Measurements from ENCODE around the gene CR1. TPM values are rescaled to one million over a fixed set of nuclear protein-coding genes. Genes with fewer than 3 reads are reported as not detected.

CR1 gene
- total RNA-seq, 4 donors from 2014 or later: 0.92 to 12.1 (median 2.6) TPM

DNA sequence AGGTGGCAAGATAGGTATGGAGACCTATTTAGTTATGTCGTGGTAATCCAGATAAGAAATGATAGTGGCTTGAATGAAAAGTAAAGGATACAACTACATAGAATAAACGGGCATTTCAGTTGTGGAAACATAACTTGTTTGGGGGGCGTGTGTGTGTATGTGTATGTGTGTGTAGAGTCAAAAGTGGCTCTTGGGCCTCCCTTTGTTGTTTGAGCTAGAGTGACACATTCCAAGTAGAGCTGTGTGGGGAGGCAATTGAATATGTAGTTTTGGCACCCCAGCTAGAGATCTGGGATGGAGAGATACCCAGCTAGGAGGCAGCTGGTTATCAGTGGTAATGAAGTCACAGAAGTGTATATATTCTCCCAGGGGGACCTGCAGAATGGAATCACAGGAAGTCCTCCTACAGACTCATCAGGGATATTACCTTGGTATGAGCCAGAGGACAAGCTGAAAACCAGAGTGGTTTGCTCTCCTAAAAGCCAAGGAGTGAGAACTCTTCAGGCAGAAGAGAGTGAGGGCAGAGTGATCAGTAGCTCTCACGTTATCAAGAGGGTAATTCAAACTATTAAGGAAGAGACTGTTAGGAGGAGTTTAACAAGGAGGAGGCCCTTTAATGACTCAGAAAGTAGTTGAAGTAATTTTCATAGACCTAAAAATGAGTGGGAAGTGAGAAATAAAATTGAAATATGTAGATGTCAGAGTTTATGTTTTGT is 154.1 kb downstream of the CR1 start:
- intact Hi-C loops (cut with DNase I): loop anchor here (10.0 kb wide), 1 partner anchor 145 kb away; no protein-coding TSS in a partner anchor
- no peak overlapping the region for H3K27ac ChIP-seq (replicated peaks in 1 of 4)
- H3K27me3 ChIP-seq: no peaks in the 10 kb centered on the region
- peaks cover 4 to 9% (median 6%) of the 10 kb centered on the region in 4 donors for H3K4me1 ChIP-seq
- 81% methylated on average over 4 of the region's 4 CpGs for WGBS
- TF ChIP-seq POLR2A (IDR thresholded peaks at IDR 0.05; ENCODE audit: low read depth) (no peak), POLR2AphosphoS5 (IDR thresholded peaks at IDR 0.05) (no peak), EP300 (IDR thresholded peaks at IDR 0.05) (no peak)
- TF ChIP-seq, protein P1, sequence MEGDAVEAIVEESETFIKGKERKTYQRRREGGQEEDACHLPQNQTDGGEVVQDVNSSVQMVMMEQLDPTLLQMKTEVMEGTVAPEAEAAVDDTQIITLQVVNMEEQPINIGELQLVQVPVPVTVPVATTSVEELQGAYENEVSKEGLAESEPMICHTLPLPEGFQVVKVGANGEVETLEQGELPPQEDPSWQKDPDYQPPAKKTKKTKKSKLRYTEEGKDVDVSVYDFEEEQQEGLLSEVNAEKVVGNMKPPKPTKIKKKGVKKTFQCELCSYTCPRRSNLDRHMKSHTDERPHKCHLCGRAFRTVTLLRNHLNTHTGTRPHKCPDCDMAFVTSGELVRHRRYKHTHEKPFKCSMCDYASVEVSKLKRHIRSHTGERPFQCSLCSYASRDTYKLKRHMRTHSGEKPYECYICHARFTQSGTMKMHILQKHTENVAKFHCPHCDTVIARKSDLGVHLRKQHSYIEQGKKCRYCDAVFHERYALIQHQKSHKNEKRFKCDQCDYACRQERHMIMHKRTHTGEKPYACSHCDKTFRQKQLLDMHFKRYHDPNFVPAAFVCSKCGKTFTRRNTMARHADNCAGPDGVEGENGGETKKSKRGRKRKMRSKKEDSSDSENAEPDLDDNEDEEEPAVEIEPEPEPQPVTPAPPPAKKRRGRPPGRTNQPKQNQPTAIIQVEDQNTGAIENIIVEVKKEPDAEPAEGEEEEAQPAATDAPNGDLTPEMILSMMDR (IDR thresholded peaks at IDR 0.05): no peak
- H3K36me3 ChIP-seq: no peaks in the 10 kb centered on the region
- no peak for DNase-seq (ENCODE audit: extremely low spot score)
- H3K9me3 ChIP-seq: no peaks in the 10 kb centered on the region
- H3K4me3 ChIP-seq: no peak overlapping the region

DNA sequence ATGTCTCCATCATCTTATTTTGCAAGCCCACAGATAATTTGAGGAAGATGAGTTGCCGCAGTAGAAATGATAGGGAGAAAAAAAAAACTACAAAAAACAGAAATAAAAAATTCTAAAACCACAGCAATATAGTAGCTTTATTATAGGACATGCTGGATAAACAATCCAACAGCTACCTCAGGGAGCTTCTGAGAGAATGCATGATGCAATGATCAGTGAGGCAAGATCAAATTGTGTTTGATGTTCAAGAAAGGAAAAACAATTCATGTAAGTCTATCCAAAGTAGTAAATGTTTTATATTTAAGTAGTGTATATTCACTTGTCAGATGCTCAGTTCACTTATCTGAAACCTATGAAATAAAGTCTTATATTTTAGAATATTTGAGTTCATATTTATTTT is 155.6 kb downstream of the CR1 start:
- intact Hi-C loops (cut with DNase I): loop anchor here (10.0 kb wide), 1 partner anchor 143 kb away; no protein-coding TSS in a partner anchor
- H3K4me3 ChIP-seq: no peak overlapping the region
- DNase-seq (ENCODE audit: extremely low spot score): no peak
- H3K36me3 ChIP-seq: no peaks in the 10 kb centered on the region
- no peaks in the 10 kb centered on the region for H3K27me3 ChIP-seq
- H3K4me1 ChIP-seq: no peaks in the 10 kb centered on the region
- no peak for TF ChIP-seq EP300 (IDR thresholded peaks at IDR 0.05)
- TF ChIP-seq, protein P1 (IDR thresholded peaks at IDR 0.05): no peak
- no peak for TF ChIP-seq POLR2AphosphoS5 (IDR thresholded peaks at IDR 0.05)
- TF ChIP-seq POLR2A (IDR thresholded peaks at IDR 0.05; ENCODE audit: low read depth): no peak
- H3K27ac ChIP-seq (replicated peaks in 1 of 4): no peak overlapping the region
- WGBS: 83% methylated on average over 1 of the region's 1 CpG
- no peaks in the 10 kb centered on the region for H3K9me3 ChIP-seq

DNA sequence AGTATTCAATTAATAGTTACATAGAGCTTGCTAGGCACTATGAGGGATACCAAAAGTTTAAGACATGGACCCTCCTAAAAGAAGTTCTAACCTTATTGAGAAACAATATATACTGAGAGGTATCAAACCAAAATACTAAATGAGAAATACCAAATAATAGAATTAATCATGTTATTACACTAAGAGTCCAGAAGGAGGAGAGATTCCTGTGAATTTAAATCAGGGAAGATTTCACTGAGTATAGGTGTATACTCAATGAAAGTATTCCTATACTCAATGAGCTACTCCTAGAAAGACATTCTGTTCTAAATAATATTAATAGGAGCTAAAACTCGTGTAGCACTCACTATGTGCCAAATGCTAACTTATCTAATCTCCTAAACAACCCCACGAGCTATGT is 158.4 kb downstream of the CR1 start:
- WGBS: 59% methylated on average over 2 of the region's 2 CpGs
- Histone ChIP-seq H3K36me3 (no peaks in the 10 kb centered on the region), H3K27ac (replicated peaks in 1 of 4) (no peak overlapping the region), H3K4me3 (no peak overlapping the region), H3K9me3 (no peaks in the 10 kb centered on the region), H3K27me3 (peaks cover 0 to 9% (median 0%) of the 10 kb centered on the region in 4 donors), H3K4me1 (no peaks in the 10 kb centered on the region)
- intact Hi-C loops (cut with DNase I): loop anchor here (10.0 kb wide), 1 partner anchor 140 kb away; no protein-coding TSS in a partner anchor
- TF ChIP-seq, protein P1 (IDR thresholded peaks at IDR 0.05): peak in 2 of 3 experiments; percentile 8 to 9
- no peak for TF ChIP-seq POLR2AphosphoS5 (IDR thresholded peaks at IDR 0.05)
- DNase-seq (ENCODE audit: extremely low spot score): no peak

DNA sequence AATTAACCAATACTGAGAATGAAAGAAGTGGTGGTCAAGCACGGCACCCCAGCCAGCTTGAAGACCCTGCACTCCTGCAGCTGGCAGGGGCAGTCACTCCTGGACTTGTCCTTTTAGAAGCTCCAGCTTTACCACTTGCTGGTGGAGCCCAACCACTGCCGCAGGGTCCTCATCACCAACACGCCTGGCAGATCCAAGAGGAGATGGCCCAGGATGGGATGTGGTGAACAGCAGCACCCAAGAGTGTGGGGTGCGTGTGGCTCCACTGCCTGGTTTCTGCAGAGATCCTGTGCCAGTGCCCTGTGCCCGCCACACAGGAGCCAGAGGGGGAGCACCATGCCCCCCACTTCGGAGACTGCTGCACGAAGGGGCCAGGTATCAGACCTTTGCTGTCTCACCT is 162.5 kb downstream of the CR1 start:
- intact Hi-C loops (cut with DNase I): loop anchor here (10.0 kb wide), 1 partner anchor 136 kb away; no protein-coding TSS in a partner anchor
- Histone ChIP-seq H3K4me3 (no peak overlapping the region), H3K27me3 (peaks cover 0 to 12% (median 0%) of the 10 kb centered on the region in 4 donors), H3K9me3 (peaks cover 0 to 6% (median 2%) of the 10 kb centered on the region in 4 donors), H3K27ac (replicated peaks in 1 of 4) (no peak overlapping the region), H3K36me3 (no peaks in the 10 kb centered on the region), H3K4me1 (no peaks in the 10 kb centered on the region)
- no peak for TF ChIP-seq EP300 (IDR thresholded peaks at IDR 0.05)
- TF ChIP-seq, protein P1 (IDR thresholded peaks at IDR 0.05): no peak
- no peak for TF ChIP-seq POLR2A (IDR thresholded peaks at IDR 0.05; ENCODE audit: low read depth)
- no peak for TF ChIP-seq POLR2AphosphoS5 (IDR thresholded peaks at IDR 0.05)
- DNase-seq (ENCODE audit: extremely low spot score): no peak
- WGBS: 83% methylated on average over 6 of the region's 7 CpGs

Measured in esophagus muscularis mucosa (tissue), 4 donors.